SU-DHL-6 (cell line): ENCODE data around the gene NSMF.

ENCODE experiments used
- H2AFZ ChIP-seq: fragments of 200-600 bp; sonication (generic); 2 replicates; pipeline ENCODE4 v1.6.1; 2014; ENCODE audit warnings: low read depth, mild to moderate bottlenecking, moderate library complexity, mixed read lengths, antibody characterized with exemption, low read length; ENCODE audit not compliant: severe bottlenecking
- H3F3A ChIP-seq: fragments of 200-600 bp; shearing (Covaris generic); 2 replicates; pipeline ENCODE4 v1.6.0; 2016; ENCODE audit warnings: antibody characterized with exemption, mild to moderate bottlenecking; ENCODE audit not compliant: insufficient read depth
- H3K27ac ChIP-seq: fragments of 200-600 bp; sonication (generic); 2 replicates; pipeline ENCODE4 v1.5.1; 2016; ENCODE audit warnings: low read depth, mild to moderate bottlenecking, low read length, moderate library complexity, mixed read lengths
- H3K27me3 ChIP-seq: fragments of 200-600 bp; sonication (generic), shearing (Covaris generic); 2 replicates; pipeline ENCODE4 v1.6.0; 2014; ENCODE audit warnings: mild to moderate bottlenecking, low read length
- H3K36me3 ChIP-seq: fragments of 200-600 bp; sonication (generic); 2 replicates; pipeline ENCODE4 v1.6.1; 2014; ENCODE audit warnings: mild to moderate bottlenecking, low read length, mixed read lengths
- H3K4me2 ChIP-seq: fragments of 300-600, 200-600 bp; shearing (Covaris generic), sonication (generic); 2 replicates; pipeline ENCODE4 v1.6.0; 2014; ENCODE audit warnings: low read length, low read depth, mild to moderate bottlenecking; ENCODE audit not compliant: poor library complexity, severe bottlenecking
- H3K4me3 ChIP-seq: fragments of 200-600 bp; sonication (generic); 2 replicates; pipeline ENCODE4 v1.5.1; 2014; ENCODE audit warnings: antibody characterized with exemption, low read length, mild to moderate bottlenecking, mixed read lengths; ENCODE audit not compliant: insufficient read depth, poor library complexity, severe bottlenecking
- H3K79me2 ChIP-seq: fragments of 200-600 bp; sonication (generic); 2 replicates; pipeline ENCODE4 v1.6.1; 2014; ENCODE audit warnings: mild to moderate bottlenecking, low read length, moderate library complexity; ENCODE audit not compliant: insufficient read depth
- H3K9ac ChIP-seq: fragments of 200-600 bp; sonication (generic); 2 replicates; pipeline ENCODE4 v1.7.0; 2014; ENCODE audit warnings: mild to moderate bottlenecking, low read length
- H3K9me2 ChIP-seq: fragments of 200-600 bp; sonication (generic); replicated peaks from 2 replicates; pipeline ENCODE4 v1.6.1; 2014; ENCODE audit warnings: low read length; ENCODE audit not compliant: insufficient read depth
- H3K9me3 ChIP-seq: fragments of 200-600 bp; sonication (generic); 2 replicates; pipeline ENCODE4 v1.6.1; 2014; ENCODE audit warnings: low read length, mixed read lengths; ENCODE audit not compliant: insufficient read depth
- H4K20me1 ChIP-seq: fragments of 200-600 bp; sonication (generic); 2 replicates; pipeline ENCODE4 v1.6.1; 2014; ENCODE audit warnings: low read depth, mild to moderate bottlenecking, antibody characterized with exemption, low read length, moderate library complexity, mixed read lengths
- CTCF ChIP-seq: fragments of 200-600 bp; sonication (generic); IDR thresholded peaks from one replicate; pipeline ENCODE4 v1.5.1; 2017; ENCODE audit warnings: antibody characterized with exemption, mild to moderate bottlenecking, low read length, moderate library complexity; ENCODE audit not compliant: insufficient read depth, poor library complexity, severe bottlenecking
- EZH2phosphoT487 ChIP-seq: fragments of 200-600 bp; sonication (generic), shearing (Covaris generic); conservative IDR thresholded peaks from 2 replicates; pipeline ENCODE4 v1.6.1; 2018; ENCODE audit warnings: mild to moderate bottlenecking, antibody characterized with exemption, low read length, moderate library complexity, mixed read lengths

Gene NSMF

DNA sequence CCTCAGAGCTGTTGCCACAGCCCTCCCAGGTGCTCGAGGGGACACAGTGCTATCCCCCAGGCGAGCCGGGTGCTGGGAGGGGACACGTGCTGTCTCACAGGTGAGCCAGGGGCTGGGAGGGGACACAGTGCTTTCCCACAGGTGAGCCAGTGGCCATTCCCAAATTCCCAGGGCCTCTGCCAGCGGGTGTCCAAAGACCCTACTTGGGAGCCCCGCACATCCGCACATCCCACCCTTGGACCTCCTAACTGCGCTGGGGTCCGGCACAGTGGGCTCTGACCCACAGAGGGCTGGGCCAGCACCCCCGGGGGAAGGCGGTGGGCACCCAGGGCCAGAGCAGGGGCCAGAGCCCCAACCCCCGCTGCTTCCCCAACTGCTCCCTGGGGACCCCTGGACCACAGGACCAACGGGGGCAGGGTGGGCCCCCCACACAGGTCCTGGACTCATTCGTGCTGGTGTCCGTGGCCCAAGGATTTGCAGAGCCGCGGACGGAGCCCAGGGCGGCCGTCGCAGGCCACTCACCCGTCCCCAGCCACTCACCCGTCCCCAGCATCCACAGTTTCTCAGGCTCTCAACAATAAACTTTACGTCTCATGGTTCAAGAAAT, 54.1 kb downstream of the NSMF start:
- Histone ChIP-seq H3K79me2 (no peaks in the 10 kb centered on the region), H3K27ac (no peak overlapping the region), H3K9me3 (no peaks in the 10 kb centered on the region), H3K4me3 (no peak overlapping the region), H3K9me2 (no peaks in the 10 kb centered on the region), H3K4me2 (no peak overlapping the region), H3K36me3 (no peaks in the 10 kb centered on the region), H4K20me1 (no peaks in the 10 kb centered on the region), H3K27me3 (no peaks in the 10 kb centered on the region), H2AFZ (no peak overlapping the region), H3F3A (no peaks in the 10 kb centered on the region), H3K9ac (no peak overlapping the region)
- TF ChIP-seq EZH2phosphoT487 = no peak

DNA sequence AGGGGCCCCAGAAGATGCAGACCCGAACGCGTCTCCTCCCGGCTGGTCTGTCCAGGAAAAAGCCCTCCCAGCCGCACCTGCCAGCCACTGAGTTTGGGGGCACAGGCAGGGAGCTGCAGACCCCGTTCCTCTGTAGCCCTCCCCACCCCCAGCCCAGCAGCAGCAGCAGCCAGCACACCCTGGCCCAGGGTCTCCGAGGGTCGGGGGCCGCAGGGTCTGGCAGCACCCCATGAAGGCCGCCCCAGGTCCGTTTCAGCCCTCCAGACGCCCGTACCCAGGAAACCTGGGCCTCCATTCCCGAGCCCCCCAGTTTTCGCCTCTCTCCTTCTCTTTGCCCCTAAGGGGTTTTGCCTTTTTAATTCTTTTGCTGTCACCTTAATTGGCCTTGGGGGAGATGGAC, 55.9 kb downstream of the NSMF start:
- H3K36me3 ChIP-seq = no peaks in the 10 kb centered on the region
- no peaks in the 10 kb centered on the region for H3K27me3 ChIP-seq
- no peaks in the 10 kb centered on the region for H3K79me2 ChIP-seq
- H3K4me3 ChIP-seq = no peak overlapping the region
- TF ChIP-seq CTCF = no peak
- TF ChIP-seq EZH2phosphoT487 = no peak
- H3F3A ChIP-seq = no peaks in the 10 kb centered on the region
- no peak overlapping the region for H2AFZ ChIP-seq
- no peaks in the 10 kb centered on the region for H4K20me1 ChIP-seq
- no peak overlapping the region for H3K9ac ChIP-seq
- H3K9me2 ChIP-seq = no peaks in the 10 kb centered on the region
- no peak overlapping the region for H3K4me2 ChIP-seq
- no peak overlapping the region for H3K27ac ChIP-seq
- H3K9me3 ChIP-seq = no peaks in the 10 kb centered on the region

- Histone ChIP-seq H3K4me3 (no peak overlapping the region), H3K9ac (no peak overlapping the region), H3K9me2 (no peaks in the 10 kb centered on the region), H3F3A (no peaks in the 10 kb centered on the region), H3K9me3 (no peaks in the 10 kb centered on the region), H2AFZ (no peak overlapping the region), H4K20me1 (no peaks in the 10 kb centered on the region), H3K4me2 (no peak overlapping the region), H3K27me3 (no peaks in the 10 kb centered on the region), H3K79me2 (no peaks in the 10 kb centered on the region), H3K36me3 (no peaks in the 10 kb centered on the region), H3K27ac (no peak overlapping the region)
- no peak for TF ChIP-seq CTCF
- TF ChIP-seq EZH2phosphoT487 = no peak
These were observed 56.4 kb downstream of the NSMF start for GRCh38 chr9:137402746-137403145.

- no peaks in the 10 kb centered on the region for H3K79me2 ChIP-seq
- H3K27me3 ChIP-seq = no peaks in the 10 kb centered on the region
- H4K20me1 ChIP-seq = no peaks in the 10 kb centered on the region
- no peak overlapping the region for H3K9ac ChIP-seq
- H3K4me2 ChIP-seq = no peak overlapping the region
- H3K27ac ChIP-seq = no peak overlapping the region
- no peaks in the 10 kb centered on the region for H3K9me2 ChIP-seq
- no peaks in the 10 kb centered on the region for H3K36me3 ChIP-seq
- H3F3A ChIP-seq = no peaks in the 10 kb centered on the region
- TF ChIP-seq CTCF (no peak), EZH2phosphoT487 (no peak)
- H3K9me3 ChIP-seq = no peaks in the 10 kb centered on the region
- no peak overlapping the region for H2AFZ ChIP-seq
- H3K4me3 ChIP-seq = no peak overlapping the region
These were observed 60.3 kb downstream of the NSMF start for GRCh38 chr9:137398561-137399468.
